Right lobe of liver (tissue), 6 donors: Measurements from ENCODE around the gene LPIN1. TPM values are rescaled to one million over a fixed set of nuclear protein-coding genes. Genes with fewer than 3 reads are reported as not detected.
A peak's percentile ranks its signal among the peaks of the same experiment; 100 is the strongest.

Experiments used
- ATAC-seq, 4 donors: fragments of 200-7000 bp; cut with Tn5 transposase; one replicate each; pipeline ENCODE4 v1.9.1; 2020; ENCODE audit warnings: mild to moderate bottlenecking in 4 of 4, moderate library complexity in 4 of 4
- DNase-seq, 3 donors: peaks; one replicate each; pipeline ENCODE4 v3.0.0-alpha.2; 2020
- H3K27ac ChIP-seq, 3 donors: fragments of 200-600 bp; one replicate each; pipeline ENCODE4 v1.8.0; 2022
- H3K27me3 ChIP-seq, 2 donors: fragments of 200-600 bp; one replicate each; pipeline ENCODE4 v1.8.0; 2022
- H3K36me3 ChIP-seq, 4 donors: fragments of 200-600 bp; sonication (generic) in 1 of 4; one replicate each; pipeline versions ENCODE4 v1.5.1 to v1.8.0; 2017 to 2022; ENCODE audit warnings: control low read depth in 1 of 4
- H3K4me1 ChIP-seq, 4 donors: fragments of 200-600 bp; sonication (generic) in 1 of 4; one replicate each; pipeline versions ENCODE4 v1.5.1 to v1.8.0; 2017 to 2022; ENCODE audit warnings: control low read depth in 1 of 4
- H3K4me3 ChIP-seq, 3 donors: fragments of 200-600 bp; one replicate each; pipeline ENCODE4 v1.8.0; 2022
- H3K9me3 ChIP-seq, 4 donors: fragments of 200-600 bp; sonication (generic) in 1 of 4; one replicate each; pipeline versions ENCODE4 v1.5.1 to v1.8.0; 2017 to 2022; ENCODE audit warnings: control low read depth in 1 of 4
- CTCF ChIP-seq, 4 donors: fragments of 200-600 bp in 3 of 4; fragments of 450-650 bp in 1 of 4; IDR thresholded peaks; one replicate each; pipeline versions ENCODE4 v1.5.1 to v1.8.0; 2016 to 2022; ENCODE audit warnings: antibody characterized with exemption in 4 of 4, mild to moderate bottlenecking in 2 of 4
- POLR2A ChIP-seq: fragments of 450-650 bp; IDR thresholded peaks from one replicate; pipeline ENCODE4 v1.6.1; 2017; ENCODE audit warnings: antibody characterized with exemption, mild to moderate bottlenecking
- WGBS: methylation state at CpG from one replicate; pipeline ENCODE4 v1.1.6; 2018; ENCODE audit warnings: low coverage, low lambda C conversion rate; ENCODE audit not compliant: insufficient coverage; ENCODE audit errors: missing lambda C conversion rate; 5-methylcytosine and 5-hydroxymethylcytosine counted together
- intact Hi-C, 2 donors: fragments of 100-400 bp; cut with DNase I; formaldehyde crosslinking; loops; one replicate each; pipeline versions ENCODE4 v1.11.2 to v1.14.1; 2022
- total RNA-seq, 6 experiments: library from RNA; depleted of rRNA in 2 of 6; stranded (reverse); fragments of >200 nt in 2 of 6; fragmentation: NEBNext Ultra II Directional in 3 of 6; extraction: Animal tissue kit (Norgen Biotek cat#: 25700) in 3 of 6; gene quantifications; one replicate each; pipeline versions ENCODE4 v1.1.0 to v1.2.4, GENCODE V29; 2016 to 2023
- donor health status: DM: no; HTN: yes; CAD: no.
- donor health status: DM: no; HTN: no; CAD: no.
- donor health status: DM: no; HTN: no; CAD: no.
- donor health status: DM: no; HTN: yes; CAD: no.
- donor health status: DM: no; HTN: yes; CAD: no.

Gene LPIN1
- total RNA-seq, 6 experiments from 2014 or later = 17.3 to 58.7 (median 29.1) TPM

GRCh38 chr2:11769516-11769915, 23.1 kb downstream of the LPIN1 start:
- 36% methylated on average over 2 of the region's 3 CpGs for WGBS
- no peaks in the 10 kb centered on the region for H3K9me3 ChIP-seq
- peaks cover 0 to 4% (median under 1%) of the 10 kb centered on the region in 4 donors for H3K4me1 ChIP-seq
- peaks cover 0 to 84% (median 38%) of the 10 kb centered on the region in 4 donors for H3K36me3 ChIP-seq
- ATAC-seq (no peak), DNase-seq (no peak)
- H3K27me3 ChIP-seq = no peaks in the 10 kb centered on the region
- H3K4me3 ChIP-seq = no peak overlapping the region
- no peak overlapping the region for H3K27ac ChIP-seq
- TF ChIP-seq CTCF (IDR thresholded peaks at IDR 0.05) (no peak), POLR2A (no peak)
- intact Hi-C loops = no loop called here

GRCh38 chr2:11770531-11771188, 24.2 kb downstream of the LPIN1 start:
- no peak for DNase-seq
- H3K36me3 ChIP-seq = peaks cover 0 to 82% (median 40%) of the 10 kb centered on the region in 4 donors
- ATAC-seq = no peak

GRCh38 chr2:11771971-11772615, 25.7 kb downstream of the LPIN1 start:
- Histone ChIP-seq H3K27me3 (no peaks in the 10 kb centered on the region), H3K4me1 (peaks cover 0 to 10% (median 0%) of the 10 kb centered on the region in 4 donors), H3K9me3 (no peaks in the 10 kb centered on the region), H3K27ac (no peak overlapping the region), H3K36me3 (peaks cover 0 to 78% (median 33%) of the 10 kb centered on the region in 4 donors), H3K4me3 (no peak overlapping the region)
- ATAC-seq (peak in 1 of 4 donors; percentile 25), DNase-seq (no peak)
- intact Hi-C loops = no loop called here
- TF ChIP-seq CTCF (IDR thresholded peaks at IDR 0.05) (no peak), POLR2A (no peak)
- WGBS = 27% methylated on average over 2 of the region's 8 CpGs

More at GRCh38 chr2:11770531-11771188, 24.2 kb downstream of the LPIN1 start:
- Histone ChIP-seq H3K27ac (no peak overlapping the region), H3K9me3 (no peaks in the 10 kb centered on the region), H3K27me3 (no peaks in the 10 kb centered on the region), H3K4me1 (no peaks in the 10 kb centered on the region), H3K4me3 (no peak overlapping the region)
- intact Hi-C loops = no loop called here
- TF ChIP-seq POLR2A (no peak), CTCF (IDR thresholded peaks at IDR 0.05) (no peak)
- WGBS = 87% methylated on average over 6 of the region's 6 CpGs

GRCh38 chr2:11773111-11773510, 26.7 kb downstream of the LPIN1 start:
- DNase-seq = no peak
- no peaks in the 10 kb centered on the region for H3K9me3 ChIP-seq
- 82% methylated on average over 10 of the region's 10 CpGs for WGBS
- no peak for ATAC-seq
- TF ChIP-seq POLR2A = no peak
- TF ChIP-seq CTCF (IDR thresholded peaks at IDR 0.05) = no peak
- no peak overlapping the region for H3K4me3 ChIP-seq
- intact Hi-C loops = no loop called here
- no peaks in the 10 kb centered on the region for H3K27me3 ChIP-seq
- no peak overlapping the region for H3K27ac ChIP-seq
- peaks cover 0 to 69% (median 27%) of the 10 kb centered on the region in 4 donors for H3K36me3 ChIP-seq
- H3K4me1 ChIP-seq = peaks cover 0 to 10% (median 0%) of the 10 kb centered on the region in 4 donors
